Psoas muscle (tissue), 8 donors: Measurements from ENCODE around the gene FXYD5. TPM values are rescaled to one million over a fixed set of nuclear protein-coding genes. Genes with fewer than 3 reads are reported as not detected.

Experiments used
- ATAC-seq, 4 donors: fragments of 200-7000 bp; cut with Tn5 transposase; one replicate each; pipeline ENCODE4 v1.9.1; 2020; ENCODE audit warnings: moderate library complexity in 3 of 4, mild to moderate bottlenecking in 2 of 4
- DNase-seq, 2 donors: peaks; one replicate each; pipeline ENCODE4 v3.0.0-alpha.2; 2020
- H3K27ac ChIP-seq: fragments of 200-600 bp; one replicate; pipeline ENCODE4 v1.8.0; 2022
- H3K27me3 ChIP-seq, 3 donors: fragments of 200-600 bp in 1 of 3; one replicate each; pipeline versions ENCODE4 v1.6.1 to v1.8.0; 2013 to 2022; ENCODE audit warnings: low read length in 2 of 3, mild to moderate bottlenecking in 2 of 3, moderate library complexity in 1 of 3; ENCODE audit not compliant: insufficient read depth in 3 of 3
- H3K36me3 ChIP-seq, 2 donors: fragments of 200-600 bp in 1 of 2; one replicate each; pipeline versions ENCODE4 v1.6.1 to v1.8.0; 2013 to 2022; ENCODE audit warnings: low read depth in 1 of 2, mild to moderate bottlenecking in 1 of 2, moderate library complexity in 1 of 2; ENCODE audit not compliant: insufficient read depth in 1 of 2
- H3K4me1 ChIP-seq: fragments of 200-600 bp; one replicate; pipeline ENCODE4 v1.8.0; 2022
- H3K4me3 ChIP-seq: fragments of 200-600 bp; one replicate; pipeline ENCODE4 v1.8.0; 2022; ENCODE audit warnings: mild to moderate bottlenecking
- H3K9me3 ChIP-seq: fragments of 200-600 bp; one replicate; pipeline ENCODE4 v1.8.0; 2022
- CTCF ChIP-seq: fragments of 200-600 bp; IDR thresholded peaks from one replicate; pipeline ENCODE4 v1.8.0; 2022; ENCODE audit warnings: antibody characterized with exemption
- WGBS, 3 donors: extraction: QIAGEN DNeasy Blood & Tissue Kit; methylation state at CpG; one replicate each; pipeline versions ENCODE4 v1.1.6 to v1.1.7; 2013; 5-methylcytosine and 5-hydroxymethylcytosine counted together
- intact Hi-C, 2 donors: fragments of 100-400 bp; cut with DNase I; formaldehyde crosslinking; loops; one replicate each; pipeline versions ENCODE4 v1.11.0 to v1.14.2; 2022
- polyA plus RNA-seq, 3 donors: library from polyadenylated mRNA; stranded (reverse); fragments of 200-250 nt; gene quantifications; one replicate each; pipeline ENCODE4 v1.2.3, GENCODE V29; 2013
- total RNA-seq, 4 donors: library from RNA; stranded (reverse); fragmentation: NEBNext Ultra II Directional in 2 of 4; extraction: Animal tissue kit (Norgen Biotek cat#: 25700) in 2 of 4; gene quantifications; one replicate each; pipeline versions ENCODE4 v1.2.1 to v1.2.4, GENCODE V29; 2021 to 2023
- donor health status: healthy with polysubstance abuse.
- donor health status: DM: no; HTN: no; CAD: no; lungs with moderate emphysema.
- donor health status: Bipolar disorder and iron deficiency.
- donor health status: healthy.
- donor health status: DM: yes; HTN: yes; CAD: no.
- donor health status: DM: no; HTN: no; CAD: no.
- donor health status: DM: no; HTN: no; CAD: no.
- donor health status: DM: yes; HTN: yes; CAD: no.

The FXYD5 gene
- total and polyA plus RNA-seq, 7 donors = 6.4 to 19.1 (median 11.5) TPM

GRCh38 chr19:35116072-35116801, 38.3 kb upstream of the FXYD5 start:
- no peak overlapping the region for H3K27ac ChIP-seq
- no peaks in the 10 kb centered on the region for H3K4me1 ChIP-seq
- WGBS, 3 donors = 89 to 92% (median 89%) methylated on average over 13 of the region's 13 CpGs
- ATAC-seq = no peak
- H3K4me3 ChIP-seq = no peak overlapping the region
- intact Hi-C loops = no loop called here
- DNase-seq = no peak
- TF ChIP-seq CTCF = no peak
- no peaks in the 10 kb centered on the region for H3K27me3 ChIP-seq
- no peaks in the 10 kb centered on the region for H3K9me3 ChIP-seq
- H3K36me3 ChIP-seq = no peaks in the 10 kb centered on the region

GRCh38 chr19:35117116-35117515, 37.4 kb upstream of the FXYD5 start:
- ATAC-seq (no peak), DNase-seq (no peak)
- Histone ChIP-seq H3K9me3 (no peaks in the 10 kb centered on the region), H3K4me1 (no peaks in the 10 kb centered on the region), H3K4me3 (no peak overlapping the region), H3K36me3 (no peaks in the 10 kb centered on the region), H3K27ac (no peak overlapping the region), H3K27me3 (no peaks in the 10 kb centered on the region)
- 61 to 71% (median 64%) methylated on average over 8 of the region's 8 CpGs for WGBS, 3 donors
- intact Hi-C loops = no loop called here
- TF ChIP-seq CTCF = no peak

GRCh38 chr19:35117799-35118198, 36.7 kb upstream of the FXYD5 start:
- DNase-seq (no peak), ATAC-seq (no peak)
- no peak for TF ChIP-seq CTCF
- no peak overlapping the region for H3K4me3 ChIP-seq
- no peaks in the 10 kb centered on the region for H3K9me3 ChIP-seq
- intact Hi-C loops = no loop called here
- WGBS, 3 donors = 75 to 83% (median 81%) methylated on average over 11 of the region's 11 CpGs
- no peaks in the 10 kb centered on the region for H3K4me1 ChIP-seq
- no peaks in the 10 kb centered on the region for H3K27me3 ChIP-seq
- no peaks in the 10 kb centered on the region for H3K36me3 ChIP-seq
- H3K27ac ChIP-seq = no peak overlapping the region

DNA sequence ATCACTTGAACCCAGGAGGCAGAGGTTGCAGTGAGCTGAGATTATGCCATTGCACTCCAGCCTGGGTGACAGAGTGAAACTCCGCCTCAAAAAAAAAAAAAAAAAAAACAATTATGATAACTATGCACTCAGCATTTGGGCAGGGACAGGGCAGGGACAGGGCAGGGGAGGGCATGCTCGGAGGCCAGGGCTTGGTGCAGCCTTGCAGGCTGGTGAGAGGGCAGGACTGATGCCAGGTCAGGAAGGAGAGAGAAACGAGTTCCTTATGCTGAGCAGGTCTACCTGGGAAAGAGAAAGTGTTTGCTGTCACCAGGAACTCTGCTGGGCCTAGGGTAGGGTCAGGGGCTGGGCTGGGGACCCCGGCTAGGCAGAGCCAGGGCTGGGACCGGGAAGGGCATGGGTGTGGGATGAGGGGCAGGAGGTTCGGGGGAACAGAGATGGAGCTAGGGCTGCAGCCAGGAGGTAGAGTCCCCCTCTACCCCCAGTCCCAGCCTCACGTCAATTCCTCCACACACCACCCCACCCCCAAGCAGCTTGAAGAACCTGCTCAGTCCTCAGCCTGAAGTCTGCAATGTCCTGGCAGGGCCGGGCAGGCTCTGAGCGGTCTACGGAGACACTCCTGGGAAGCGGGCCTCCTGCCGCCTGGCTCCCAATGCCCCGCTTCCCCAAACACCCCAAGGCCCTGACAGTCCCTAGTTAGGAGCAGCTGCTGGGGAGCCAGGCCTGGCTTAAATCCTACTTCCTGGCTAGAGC, 36.1 kb upstream of the FXYD5 start:
- no peak overlapping the region for H3K27ac ChIP-seq

More for the DNA sequence above, 36.1 kb upstream of the FXYD5 start:
- Histone ChIP-seq H3K4me3 (no peak overlapping the region), H3K27me3 (no peaks in the 10 kb centered on the region), H3K4me1 (peaks cover 5% of the 10 kb centered on the region), H3K36me3 (no peaks in the 10 kb centered on the region), H3K9me3 (no peaks in the 10 kb centered on the region)
- ATAC-seq = no peak
- TF ChIP-seq CTCF = no peak
- intact Hi-C loops = no loop called here
- WGBS, 3 donors = 88 to 89% (median 89%) methylated on average over 12 to 13 of the region's 13 CpGs
- DNase-seq = no peak
